ENCODE results near the gene SNX32.
A peak's percentile ranks its signal among the peaks of the same experiment; 100 is the strongest.

Gene SNX32

GRCh38 chr11:65797711-65798110 is 36.1 kb upstream of the SNX32 start:
- no peak for DNase-seq (ENCODE audit: low read depth)

- DNase-seq (ENCODE audit: low read depth) = no peak
Measured at GRCh38 chr11:65798882-65799281, 34.9 kb upstream of the SNX32 start.

- DNase-seq (ENCODE audit: low read depth) = no peak
Measured at GRCh38 chr11:65801153-65801987, 32.4 kb upstream of the SNX32 start.

- DNase-seq (ENCODE audit: low read depth) = no peak
Measured at GRCh38 chr11:65802841-65803240, 30.9 kb upstream of the SNX32 start.

- DNase-seq (ENCODE audit: low read depth) = no peak
Measured at GRCh38 chr11:65803797-65804492, 29.8 kb upstream of the SNX32 start.

- DNase-seq (ENCODE audit: low read depth) = no peak
Measured at GRCh38 chr11:65806979-65807378, 26.8 kb upstream of the SNX32 start.

- DNase-seq (ENCODE audit: low read depth) = no peak
Measured at GRCh38 chr11:65808744-65809341, 24.9 kb upstream of the SNX32 start.

- DNase-seq (ENCODE audit: low read depth) = no peak
Measured at GRCh38 chr11:65809496-65809895, 24.3 kb upstream of the SNX32 start.

- DNase-seq (ENCODE audit: low read depth) = no peak
Measured at GRCh38 chr11:65810046-65810868, 23.5 kb upstream of the SNX32 start.

GRCh38 chr11:65811764-65812475 is 21.8 kb upstream of the SNX32 start:
- DNase-seq (ENCODE audit: low read depth) = no peak

- no peak for DNase-seq (ENCODE audit: low read depth)
Measured at GRCh38 chr11:65814131-65814985, 19.4 kb upstream of the SNX32 start.

GRCh38 chr11:65814986-65815565 is 18.7 kb upstream of the SNX32 start:
- DNase-seq (ENCODE audit: low read depth) = no peak

- no peak for DNase-seq (ENCODE audit: low read depth)
Measured at GRCh38 chr11:65816696-65817095, 17.1 kb upstream of the SNX32 start.

GRCh38 chr11:65817312-65817834 is 16.4 kb upstream of the SNX32 start:
- DNase-seq (ENCODE audit: low read depth) = no peak

GRCh38 chr11:65817835-65818680 is 15.7 kb upstream of the SNX32 start:
- peak; percentile 73 for DNase-seq (ENCODE audit: low read depth)

- DNase-seq (ENCODE audit: low read depth) = no peak
Measured at GRCh38 chr11:65821107-65821506, 12.7 kb upstream of the SNX32 start.

- DNase-seq (ENCODE audit: low read depth) = no peak
Measured at GRCh38 chr11:65822776-65823528, 10.8 kb upstream of the SNX32 start.
